ENCODE results near the gene RBP2.
"Not testable (repeated sequence)": the region's sequence is repeated elsewhere in the genome, so short reads cannot be mapped to it uniquely, and the experiment has no call there.

The RBP2 gene

GRCh38 chr3:139418144-139418543, 58.2 kb downstream of the RBP2 start:
- ChIA-PET POLR2A (no interaction called here), CTCF (no interaction called here)

DNA sequence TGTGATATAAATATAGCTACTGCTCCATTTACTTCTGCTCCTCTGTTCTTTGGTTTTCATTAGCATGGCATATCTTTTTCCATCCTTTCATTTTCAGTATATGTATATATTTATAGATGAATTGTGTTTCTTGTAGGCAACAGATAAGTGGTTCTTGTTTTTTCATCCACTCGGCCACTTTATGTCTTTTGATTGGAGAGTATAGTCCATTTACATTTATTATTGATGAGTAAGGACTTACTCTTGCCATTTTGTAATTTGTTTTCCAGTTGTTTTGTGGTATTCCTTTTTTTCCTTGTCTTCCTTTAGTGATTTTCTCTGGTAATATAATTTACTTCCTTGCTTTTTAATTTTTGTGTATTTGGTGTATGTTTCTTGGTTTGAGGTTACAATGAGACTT, 60.0 kb downstream of the RBP2 start:
- no peak for DNase-seq
- H3K4me3 ChIP-seq (ENCODE audit: control insufficient read depth in 1 of 7, extremely low read depth in 1 of 7, insufficient read depth in 4 of 7, low read depth in 2 of 7, low read length in 6 of 7) = no peak overlapping the region
- H3K4me1 ChIP-seq (ENCODE audit: control extremely low read depth in 1 of 4, control insufficient read depth in 4 of 4, insufficient read depth in 4 of 4, low read length in 3 of 4) = no peaks in the 10 kb centered on the region
- no peak overlapping the region for H3K27ac ChIP-seq (ENCODE audit: insufficient read depth in 1 of 2, low read depth in 1 of 2, low read length in 2 of 2, poor library complexity in 1 of 2, severe bottlenecking in 2 of 2)
- ChIA-PET POLR2A (no interaction called here), CTCF (no interaction called here)
- H3K27me3 ChIP-seq (replicated peaks in 2 of 5; ENCODE audit: control insufficient read depth in 4 of 5, insufficient read depth in 5 of 5, low read length in 4 of 5) = no peaks in the 10 kb centered on the region
- H3K9me3 ChIP-seq (ENCODE audit: control extremely low read depth in 1 of 5, control insufficient read depth in 4 of 5, insufficient read depth in 2 of 5, low read depth in 1 of 5, low read length in 4 of 5) = peaks cover 0 to 44% (median 9%) of the 10 kb centered on the region in 5 experiments
- no CpG with 5 or more reads among the region's 1 CpG for WGBS (ENCODE audit: insufficient coverage)
- no peaks in the 10 kb centered on the region for H3K36me3 ChIP-seq (ENCODE audit: control insufficient read depth in 4 of 4, insufficient read depth in 4 of 4, low read length in 3 of 4)

More at GRCh38 chr3:139418144-139418543, 58.2 kb downstream of the RBP2 start:
- no peak for DNase-seq
- Histone ChIP-seq H3K4me3 (ENCODE audit: control insufficient read depth in 1 of 7, extremely low read depth in 1 of 7, insufficient read depth in 4 of 7, low read depth in 2 of 7, low read length in 6 of 7) (no peak overlapping the region), H3K36me3 (ENCODE audit: control insufficient read depth in 4 of 4, insufficient read depth in 4 of 4, low read length in 3 of 4) (no peaks in the 10 kb centered on the region), H3K9me3 (ENCODE audit: control extremely low read depth in 1 of 5, control insufficient read depth in 4 of 5, insufficient read depth in 2 of 5, low read depth in 1 of 5, low read length in 4 of 5) (peaks cover 0 to 34% (median 5%) of the 10 kb centered on the region in 5 experiments), H3K27ac (ENCODE audit: insufficient read depth in 1 of 2, low read depth in 1 of 2, low read length in 2 of 2, poor library complexity in 1 of 2, severe bottlenecking in 2 of 2) (no peak overlapping the region), H3K27me3 (replicated peaks in 2 of 5; ENCODE audit: control insufficient read depth in 4 of 5, insufficient read depth in 5 of 5, low read length in 4 of 5) (no peaks in the 10 kb centered on the region), H3K4me1 (ENCODE audit: control extremely low read depth in 1 of 4, control insufficient read depth in 4 of 4, insufficient read depth in 4 of 4, low read length in 3 of 4) (no peaks in the 10 kb centered on the region)
- 100% methylated on average over 2 of the region's 2 CpGs for WGBS (ENCODE audit: insufficient coverage)

DNA sequence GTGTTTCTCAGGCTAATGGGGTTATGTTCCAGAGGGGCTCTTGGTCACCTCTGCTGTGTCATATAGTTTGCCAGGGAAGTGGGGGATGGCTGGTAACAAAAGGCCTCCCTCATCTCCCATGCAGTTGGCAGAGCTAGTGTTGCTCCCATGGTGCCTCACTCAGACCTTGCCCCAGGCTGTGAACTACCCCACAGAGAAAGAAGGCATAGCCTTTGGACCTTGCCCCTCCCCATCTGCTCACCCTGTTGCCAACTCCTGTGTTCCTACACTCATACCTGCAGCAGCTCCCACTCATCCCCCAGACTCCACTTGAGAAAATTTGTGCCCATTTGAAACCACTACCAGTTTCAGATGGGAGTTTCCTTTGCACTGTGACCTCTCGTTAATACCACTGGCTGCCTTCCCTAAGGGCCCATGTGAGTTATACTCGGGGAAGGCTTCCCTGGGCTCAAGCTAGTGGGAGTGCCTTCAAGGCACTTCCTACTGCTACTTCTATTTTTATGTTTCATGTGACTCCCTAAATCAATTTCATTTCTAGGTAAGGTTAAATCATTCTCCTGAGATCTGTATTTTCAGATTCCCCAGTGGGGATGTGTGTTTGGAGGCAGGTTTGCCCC, 61.6 kb downstream of the RBP2 start:
- CTCF ChIA-PET = no interaction called here
- no peak for DNase-seq

DNA sequence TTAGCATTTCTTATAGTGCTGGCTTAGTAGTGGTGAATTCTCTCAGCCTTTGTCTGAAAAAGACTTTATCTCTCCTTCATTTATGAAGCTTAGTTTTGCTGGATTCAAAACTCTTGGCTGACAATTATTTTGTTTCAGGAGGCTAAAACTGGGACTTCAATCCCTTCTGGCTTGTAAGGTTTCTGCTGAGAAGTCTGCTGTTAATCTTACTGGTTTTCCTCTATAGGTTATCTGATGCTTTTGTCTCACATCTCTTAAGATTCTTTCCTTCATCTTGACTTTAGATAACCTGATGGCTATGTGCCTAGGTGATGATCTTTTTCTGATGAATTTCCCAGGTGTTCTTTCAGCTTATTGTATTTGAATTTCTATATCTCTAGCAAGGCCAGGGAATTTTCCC, 63.4 kb downstream of the RBP2 start:
- peaks cover 0 to 43% (median 9%) of the 10 kb centered on the region in 5 experiments for H3K9me3 ChIP-seq (ENCODE audit: control extremely low read depth in 1 of 5, control insufficient read depth in 4 of 5, insufficient read depth in 2 of 5, low read depth in 1 of 5, low read length in 4 of 5)
- CTCF ChIA-PET = interaction anchor here (1.3 kb wide), 1 partner anchor 15 kb away, joined by 3 read pairs; no protein-coding TSS in a partner anchor
- POLR2A ChIA-PET = not testable (repeated sequence)

More for the DNA sequence above, 61.6 kb downstream of the RBP2 start:
- POLR2A ChIA-PET = no interaction called here
- H3K27me3 ChIP-seq (replicated peaks in 2 of 5; ENCODE audit: control insufficient read depth in 4 of 5, insufficient read depth in 5 of 5, low read length in 4 of 5) = no peaks in the 10 kb centered on the region
- 100% methylated on average over 1 of the region's 2 CpGs for WGBS (ENCODE audit: insufficient coverage)
- no peaks in the 10 kb centered on the region for H3K36me3 ChIP-seq (ENCODE audit: control insufficient read depth in 4 of 4, insufficient read depth in 4 of 4, low read length in 3 of 4)
- H3K27ac ChIP-seq (ENCODE audit: insufficient read depth in 1 of 2, low read depth in 1 of 2, low read length in 2 of 2, poor library complexity in 1 of 2, severe bottlenecking in 2 of 2) = no peak overlapping the region
- no peaks in the 10 kb centered on the region for H3K4me1 ChIP-seq (ENCODE audit: control extremely low read depth in 1 of 4, control insufficient read depth in 4 of 4, insufficient read depth in 4 of 4, low read length in 3 of 4)
- no peak overlapping the region for H3K4me3 ChIP-seq (ENCODE audit: control insufficient read depth in 1 of 7, extremely low read depth in 1 of 7, insufficient read depth in 4 of 7, low read depth in 2 of 7, low read length in 6 of 7)
- H3K9me3 ChIP-seq (ENCODE audit: control extremely low read depth in 1 of 5, control insufficient read depth in 4 of 5, insufficient read depth in 2 of 5, low read depth in 1 of 5, low read length in 4 of 5) = peaks cover 0 to 46% (median 9%) of the 10 kb centered on the region in 5 experiments

More for the DNA sequence above, 63.4 kb downstream of the RBP2 start:
- H3K4me3 ChIP-seq (ENCODE audit: control insufficient read depth in 1 of 7, extremely low read depth in 1 of 7, insufficient read depth in 4 of 7, low read depth in 2 of 7, low read length in 6 of 7); DNase-seq; H3K27ac ChIP-seq (ENCODE audit: insufficient read depth in 1 of 2, low read depth in 1 of 2, low read length in 2 of 2, poor library complexity in 1 of 2, severe bottlenecking in 2 of 2); H3K36me3 ChIP-seq (ENCODE audit: control insufficient read depth in 4 of 4, insufficient read depth in 4 of 4, low read length in 3 of 4); H3K27me3 ChIP-seq (replicated peaks in 2 of 5; ENCODE audit: control insufficient read depth in 4 of 5, insufficient read depth in 5 of 5, low read length in 4 of 5); H3K4me1 ChIP-seq (ENCODE audit: control extremely low read depth in 1 of 4, control insufficient read depth in 4 of 4, insufficient read depth in 4 of 4, low read length in 3 of 4): not testable (repeated sequence)
